Activated T-cell treated with anti-CD3 and anti-CD28 coated beads, Interleukin-2, amount 50 U/mL, for 48 hours (primary cell): ENCODE measurements around the gene SRPK2.
"Not testable (repeated sequence)": the region's sequence is repeated elsewhere in the genome, so short reads cannot be mapped to it uniquely, and the experiment has no call there.

Source experiments
- DNase-seq, 2 experiments: peaks; one replicate each; pipeline ENCODE4 v3.0.0-alpha.2; 2020

Gene SRPK2

DNA sequence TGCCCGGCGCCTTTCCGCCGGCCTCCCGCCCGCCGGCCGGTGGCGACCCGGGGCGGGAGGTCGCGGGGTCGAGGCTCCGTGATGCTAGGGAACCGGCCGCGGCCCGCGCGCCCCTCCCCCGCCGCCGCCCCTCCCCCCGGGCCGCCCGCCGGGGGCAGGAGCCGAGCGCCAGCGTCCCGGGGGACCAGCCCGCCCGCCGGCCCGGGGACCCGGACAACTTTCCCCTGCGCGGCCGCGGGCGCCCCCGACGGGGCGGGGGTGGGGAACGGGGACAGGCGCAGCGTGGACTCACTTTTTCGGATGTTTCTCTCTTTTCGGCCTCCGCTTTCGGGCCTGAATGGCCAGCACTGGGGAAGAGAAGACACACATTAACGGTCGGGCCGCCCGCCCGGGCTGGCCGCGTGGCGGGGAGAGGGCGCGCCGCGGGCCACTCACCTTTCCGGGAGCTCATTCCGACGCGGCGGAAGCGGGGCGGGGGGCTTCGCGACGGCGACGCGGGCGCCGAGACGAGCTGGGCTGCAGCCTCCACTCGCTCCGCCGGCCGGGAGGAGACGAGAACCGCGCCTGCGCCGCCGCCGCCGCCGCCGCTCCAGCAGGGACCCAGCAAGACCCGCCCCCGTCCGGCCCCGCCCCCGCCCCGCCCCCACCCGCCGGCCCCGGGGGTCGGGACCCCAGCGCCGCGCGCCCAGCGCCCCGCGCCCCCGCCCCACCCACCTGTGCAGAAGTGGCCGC lies at the start of gene SRPK2:
SRPK2 (minus strand) TSS at position 566 of the 732 bp plus-strand sequence.
- DNase-seq = peak; percentile 78 to 86

DNA sequence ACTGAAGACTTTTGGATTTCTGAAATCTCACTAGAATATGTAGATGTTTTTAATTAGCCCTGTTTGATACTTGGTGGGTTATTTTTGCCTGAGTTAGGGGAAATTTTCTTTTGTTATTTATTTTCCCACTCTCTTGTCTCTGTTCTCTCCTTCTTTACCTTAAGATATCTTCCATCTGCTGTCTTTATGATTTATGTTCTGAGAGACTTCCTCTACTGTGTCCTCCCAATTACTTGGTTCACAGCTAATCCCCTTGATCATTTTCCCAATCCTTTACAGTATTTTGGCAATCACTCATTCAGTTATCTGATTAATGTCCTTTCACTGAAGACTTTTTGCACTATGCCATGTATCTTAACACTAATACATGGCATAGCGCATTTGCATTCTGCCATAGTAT lies 49.5 kb upstream of the SRPK2 start:
- DNase-seq = no peak

DNA sequence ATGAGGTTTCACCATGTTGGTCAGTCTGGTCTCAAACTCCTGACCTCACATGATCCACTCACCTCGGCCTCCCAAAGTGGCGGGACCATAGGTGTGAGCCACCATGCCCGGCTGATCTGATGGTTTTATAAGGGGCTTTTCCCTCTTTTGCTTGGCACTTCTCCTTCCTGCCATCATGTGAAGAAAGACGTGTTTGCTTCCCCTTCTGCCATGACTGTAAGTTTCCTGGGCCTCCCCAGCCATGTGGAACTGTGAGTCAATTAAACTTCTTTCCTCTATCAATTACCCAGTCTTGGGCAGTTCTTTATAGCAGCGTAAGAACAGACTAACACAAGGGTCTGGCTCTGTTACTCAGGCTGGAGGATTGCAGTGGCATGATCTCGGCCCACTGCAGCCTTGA lies 48.6 kb upstream of the SRPK2 start:
- not testable (repeated sequence) for DNase-seq

DNA sequence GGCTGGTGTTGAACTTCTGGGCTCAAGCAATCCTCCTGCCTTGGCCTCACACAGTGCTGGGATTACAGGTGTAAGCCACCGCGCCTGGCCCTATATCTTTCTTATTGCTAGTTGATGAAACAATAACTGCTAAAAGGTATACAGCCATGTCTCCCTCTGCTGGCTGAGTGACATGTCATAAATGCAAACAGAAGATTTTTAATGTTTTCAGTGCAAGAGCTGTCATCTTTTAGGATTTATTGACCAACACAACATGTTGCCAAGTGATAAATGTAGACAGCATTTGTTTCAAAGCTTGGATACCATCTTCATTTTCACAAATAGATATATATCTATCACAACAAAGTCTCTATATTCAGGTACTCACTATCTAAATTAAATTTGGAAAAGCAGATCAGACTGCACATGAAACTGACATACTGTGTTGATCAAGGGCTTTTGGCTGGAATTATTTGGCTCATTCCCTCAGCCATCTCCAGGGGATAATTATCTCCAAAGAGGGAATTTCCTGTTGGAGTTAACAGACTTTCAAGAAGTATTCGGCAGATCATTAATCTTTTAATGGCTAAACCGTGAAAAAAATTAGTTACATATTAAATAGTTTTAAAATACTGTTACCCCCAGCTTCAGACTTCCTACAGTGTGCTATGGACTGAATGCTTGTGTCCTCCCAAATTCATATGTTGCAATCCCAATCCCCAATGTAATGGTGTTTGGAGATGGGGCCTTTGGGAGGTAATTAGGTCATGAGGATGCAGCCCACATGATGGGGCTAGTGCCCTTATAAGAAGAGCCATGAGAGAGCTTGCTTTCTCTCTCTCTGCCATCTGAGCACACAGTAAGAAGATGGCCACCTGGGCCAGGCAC lies 41.3 kb upstream of the SRPK2 start:
- DNase-seq = peak; percentile 47 to 52

DNA sequence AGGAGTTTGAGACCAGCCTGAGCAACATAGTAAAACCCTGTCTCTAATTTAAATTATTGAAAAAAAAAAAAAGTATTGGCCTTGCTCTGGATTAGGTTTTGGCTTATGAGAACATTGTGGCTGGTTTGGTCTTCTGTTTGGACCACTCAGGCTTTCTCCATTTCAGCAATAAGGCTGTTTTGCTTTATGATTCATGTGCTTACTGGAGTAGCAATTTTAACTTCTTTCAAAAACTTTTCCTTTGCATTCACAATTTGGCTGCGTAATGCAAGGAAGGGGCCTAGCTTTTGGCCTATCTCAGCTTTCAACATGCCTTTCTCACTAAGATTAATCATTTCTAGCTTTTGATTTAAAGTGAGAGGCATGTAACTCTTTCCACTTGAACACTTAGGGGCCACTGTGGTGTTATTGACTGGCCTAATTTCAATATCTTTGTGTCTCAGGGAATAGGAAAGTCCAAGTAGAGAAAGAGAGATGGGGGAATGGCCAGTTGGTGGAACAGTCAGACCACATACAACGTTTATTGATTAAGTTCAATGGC lies 38.0 kb upstream of the SRPK2 start:
- peak; percentile 27 to 44 for DNase-seq

DNA sequence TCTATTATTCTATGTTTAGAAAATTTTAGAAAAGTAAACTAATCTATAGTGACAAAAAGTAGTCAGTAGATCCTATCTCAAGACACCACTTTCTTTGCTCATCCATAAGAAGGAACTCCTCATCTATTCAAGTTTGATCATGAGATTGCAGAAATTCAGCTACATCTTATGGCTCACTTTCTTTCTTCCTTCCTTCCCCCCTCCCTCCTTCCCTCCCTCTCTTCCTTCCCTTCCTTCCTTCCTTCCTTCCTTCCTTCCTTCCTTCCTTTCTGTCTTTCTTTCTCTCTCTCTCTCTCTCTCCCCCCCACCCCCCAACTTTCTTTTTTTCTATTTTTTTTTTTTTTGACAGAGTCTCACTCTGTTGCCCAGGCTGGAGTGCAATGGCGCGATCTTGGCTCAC lies 35.3 kb upstream of the SRPK2 start:
- DNase-seq = no peak

DNA sequence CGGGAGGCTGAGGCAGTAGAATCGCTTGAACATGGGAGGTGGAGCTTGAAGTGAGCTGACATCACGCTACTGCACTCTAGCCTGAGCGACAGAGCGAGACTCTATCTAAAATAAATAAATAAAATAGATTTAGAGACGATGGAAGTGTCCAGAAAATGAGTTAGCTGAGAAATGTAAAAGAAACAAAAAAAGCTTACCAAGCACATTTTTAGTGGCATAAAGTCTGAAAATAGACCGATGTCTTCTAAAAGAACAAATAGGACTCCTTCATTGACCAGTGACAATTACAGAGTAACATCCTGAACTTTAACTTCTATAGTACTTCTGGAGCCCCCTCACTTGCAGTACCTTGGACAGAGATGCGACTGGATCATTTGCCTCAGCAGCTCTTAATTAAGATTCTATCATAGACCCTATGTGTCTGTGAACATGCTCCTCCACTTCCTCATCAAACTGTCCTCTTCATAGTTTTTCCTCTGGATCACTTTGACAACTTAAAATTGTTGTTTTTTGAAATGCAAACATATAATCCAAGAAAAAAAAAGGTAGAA lies 25.2 kb upstream of the SRPK2 start:
- no peak for DNase-seq

DNA sequence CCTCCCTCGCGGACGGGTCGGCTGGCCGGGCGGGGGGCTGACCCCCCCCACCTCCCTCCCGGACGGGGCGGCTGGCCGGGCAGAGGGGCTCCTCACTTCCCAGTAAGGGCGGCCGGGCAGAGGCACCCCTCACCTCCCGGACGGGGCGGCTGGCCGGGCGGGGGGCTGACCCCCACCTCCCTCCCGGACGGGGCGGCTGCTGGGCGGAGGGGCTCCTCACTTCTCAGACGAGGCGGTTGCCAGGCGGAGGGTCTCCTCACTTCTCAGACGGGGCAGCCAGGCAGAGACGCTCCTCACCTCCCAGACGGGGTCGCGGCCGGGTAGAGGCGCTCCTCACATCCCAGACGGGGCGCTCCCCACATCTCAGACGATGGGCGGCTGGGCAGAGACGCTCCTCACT lies 22.1 kb upstream of the SRPK2 start:
- not testable (repeated sequence) for DNase-seq

DNA sequence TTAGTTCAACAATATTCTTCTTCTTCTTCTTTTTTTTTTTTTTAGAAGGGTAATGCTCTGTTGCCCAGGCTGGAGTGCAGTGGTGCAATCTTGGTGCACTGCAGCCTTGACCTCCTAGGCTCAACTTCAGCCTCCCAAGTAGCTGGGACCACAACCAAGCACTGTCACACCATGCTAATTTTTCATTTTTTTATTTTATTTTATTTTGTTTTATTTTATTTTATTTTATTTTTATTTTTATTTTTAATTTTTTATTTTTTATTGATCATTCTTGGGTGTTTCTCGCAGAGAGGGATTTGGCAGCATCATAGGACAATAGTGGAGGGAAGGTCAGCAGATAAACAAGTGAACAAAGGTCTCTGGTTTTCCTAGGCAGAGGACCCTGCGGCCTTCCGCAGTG lies 21.1 kb upstream of the SRPK2 start:
- not testable (repeated sequence) for DNase-seq

DNA sequence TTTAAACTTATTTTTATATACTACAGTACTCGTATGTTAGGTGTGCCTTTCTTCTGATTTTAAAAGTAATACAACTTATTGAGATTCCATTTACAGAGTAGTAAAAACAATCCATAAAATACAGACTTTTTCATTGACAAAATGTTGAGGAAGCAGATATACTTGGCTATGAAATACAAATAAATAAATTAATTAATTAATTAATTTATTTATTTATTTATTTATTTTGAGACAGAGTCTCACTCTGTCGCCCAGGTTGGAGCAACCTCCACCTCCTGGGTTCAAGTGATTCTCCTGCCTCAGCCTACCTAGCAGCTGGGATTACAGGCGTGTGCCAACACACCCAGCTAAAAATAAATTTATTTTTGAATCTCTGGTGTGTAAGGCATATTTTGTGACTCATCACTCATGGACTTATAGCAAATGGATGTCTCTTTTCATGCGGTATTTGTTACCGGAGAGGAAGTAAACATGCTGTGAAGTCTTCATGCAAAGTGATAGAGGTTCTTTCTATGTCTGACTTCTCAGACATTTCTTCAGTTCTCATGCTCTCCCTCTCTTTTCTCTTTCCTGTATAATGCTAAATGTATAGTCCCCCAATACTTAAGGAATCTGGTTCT lies 20.2 kb upstream of the SRPK2 start:
- no peak for DNase-seq

DNA sequence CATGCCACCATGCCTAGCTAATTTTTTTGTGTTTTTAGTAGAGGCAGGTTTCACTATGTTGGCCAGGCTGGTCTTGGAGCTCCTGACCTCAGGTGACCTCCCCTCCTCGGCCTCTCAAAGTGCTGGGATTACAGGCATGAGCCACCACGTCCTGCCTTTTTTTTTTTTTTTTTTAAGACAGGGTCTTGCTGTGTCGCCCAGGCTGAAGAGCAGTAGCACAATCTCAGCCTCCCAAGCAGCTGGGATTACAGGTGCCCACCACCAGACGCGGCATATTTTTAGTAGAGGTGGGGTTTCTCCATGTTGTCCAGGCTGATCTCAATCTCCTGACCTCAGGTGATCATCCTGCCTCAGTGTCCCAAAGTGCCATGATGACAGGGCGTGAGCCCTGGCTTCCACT lies 14.4 kb upstream of the SRPK2 start:
- no peak for DNase-seq

DNA sequence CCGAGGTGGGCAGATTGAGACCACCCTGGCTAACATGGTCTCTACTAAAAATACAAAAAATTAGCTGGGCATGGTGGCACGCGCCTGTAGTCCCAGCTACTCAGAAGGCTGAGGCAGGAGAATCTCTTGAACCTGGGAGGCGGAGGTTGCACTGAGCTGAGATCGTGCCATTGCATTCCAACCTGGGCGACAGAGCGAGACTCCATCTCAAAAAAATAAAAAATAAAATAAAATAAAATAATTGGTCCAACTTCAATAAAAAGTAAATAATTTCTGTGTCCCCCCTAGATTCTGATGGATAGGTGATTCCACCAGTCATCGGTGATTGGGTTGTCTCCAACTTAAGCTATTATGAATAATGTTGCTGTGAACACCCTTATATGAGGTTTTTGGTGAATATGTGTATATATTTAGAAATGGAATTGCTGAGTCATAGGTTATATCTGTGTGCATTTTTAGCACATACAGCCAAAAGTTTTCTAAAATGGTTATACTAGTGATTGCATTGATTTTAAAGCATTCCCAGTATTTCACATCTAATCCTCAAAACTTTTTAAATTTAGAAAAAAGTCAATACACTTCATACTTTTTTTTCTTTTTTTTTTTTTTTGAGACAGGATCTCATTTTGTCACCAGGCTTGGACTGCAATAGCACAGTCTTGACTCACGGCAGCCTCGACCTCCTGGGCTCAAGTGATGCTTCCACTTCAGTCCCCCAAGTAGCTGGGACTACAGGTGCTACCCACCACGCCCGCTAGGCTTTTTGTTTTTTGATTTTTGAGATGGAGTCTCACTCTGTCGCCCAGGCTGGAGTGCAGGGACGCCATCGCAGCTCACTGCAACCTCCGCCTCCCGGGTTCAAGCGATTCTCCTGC lies 13.7 kb upstream of the SRPK2 start:
- no peak for DNase-seq

DNA sequence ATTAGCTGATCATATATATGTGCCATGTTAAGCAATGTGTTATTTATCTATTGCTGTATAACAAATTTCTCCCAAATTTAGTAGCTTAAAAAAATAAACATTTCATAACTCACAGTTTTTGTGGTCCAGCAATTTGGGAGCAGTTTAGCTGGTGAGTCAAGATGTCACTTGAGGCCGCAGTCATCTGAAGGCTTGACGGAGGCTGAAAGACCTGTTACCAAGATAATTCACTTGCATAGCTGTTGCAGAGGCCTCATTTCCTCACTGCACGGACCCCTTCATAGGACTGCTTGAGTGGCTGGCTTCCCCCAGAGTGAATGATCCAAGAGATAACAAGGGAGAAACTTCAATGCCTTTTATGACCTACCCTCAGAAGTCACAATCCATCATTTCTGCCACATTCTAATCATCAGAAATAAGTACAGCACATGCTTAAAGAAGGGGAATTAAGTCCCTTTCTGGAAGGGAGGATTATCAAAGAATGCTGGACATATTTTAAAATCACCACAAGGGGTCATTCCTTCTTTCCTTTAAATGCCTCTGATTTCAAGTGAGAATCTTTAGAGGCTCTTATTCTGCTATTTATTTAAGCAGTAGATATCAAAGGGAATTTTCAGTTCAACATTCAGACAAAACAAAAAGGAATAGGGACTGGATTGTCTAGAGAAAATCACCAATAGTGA lies 10.5 kb upstream of the SRPK2 start:
- DNase-seq = no peak

DNA sequence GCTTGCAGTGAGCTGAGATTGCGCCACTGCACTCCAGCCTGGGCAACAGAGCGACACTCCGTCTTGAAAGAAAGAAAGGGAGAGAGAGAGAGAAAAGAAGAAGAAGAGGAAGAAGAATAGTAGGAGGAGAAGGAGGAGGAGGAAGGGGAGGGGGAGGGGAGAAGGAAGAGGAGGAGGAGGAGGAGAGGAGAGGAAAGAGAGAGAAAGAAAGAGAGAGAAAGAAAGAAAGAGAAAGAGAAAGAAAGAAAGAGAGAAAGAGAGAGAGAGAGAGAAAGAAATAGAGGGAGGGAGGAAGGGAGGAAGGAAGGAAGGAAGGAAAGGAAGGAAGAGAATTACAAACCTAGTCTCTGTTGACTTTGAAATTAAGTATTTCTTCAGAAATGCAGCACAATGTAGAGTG lies 7.8 kb upstream of the SRPK2 start:
- DNase-seq = no peak

DNA sequence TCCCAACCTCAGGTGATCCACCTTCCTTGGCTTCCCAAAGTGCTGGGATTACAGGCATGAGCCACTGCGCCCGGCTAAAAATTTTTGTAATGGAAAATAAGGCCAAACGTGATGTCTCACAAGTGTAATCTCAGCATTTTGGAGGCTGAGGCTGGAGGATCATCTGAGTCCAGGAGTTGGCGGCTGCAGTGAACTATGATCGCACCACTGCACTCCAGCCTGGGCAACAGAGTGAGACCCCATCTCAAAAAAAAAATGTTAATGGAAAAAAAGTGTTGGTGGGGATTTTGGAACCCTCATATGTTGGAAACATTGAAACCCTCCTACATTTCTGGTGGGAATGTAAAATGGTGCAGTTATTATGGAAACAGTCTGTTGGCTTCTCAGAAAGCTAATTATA lies 2.7 kb upstream of the SRPK2 start:
- no peak for DNase-seq

DNA sequence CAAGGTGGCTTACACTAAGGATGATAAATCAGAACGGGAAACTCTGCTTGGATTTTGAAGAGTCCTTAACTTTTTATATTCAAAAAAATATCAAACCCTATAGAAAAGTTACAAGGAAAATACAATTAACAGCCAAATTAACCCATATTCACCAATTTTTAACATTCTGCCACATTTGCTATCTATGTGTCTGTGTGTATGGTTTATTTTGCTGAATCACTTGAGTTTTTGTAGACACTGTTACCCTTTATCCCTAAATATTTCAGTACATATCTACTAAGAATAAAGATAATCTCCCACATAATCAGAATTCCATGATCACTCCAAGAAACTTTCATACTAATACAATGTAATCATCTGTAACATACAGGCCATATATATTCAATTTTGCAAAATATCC lies 1.2 kb upstream of the SRPK2 start:
- DNase-seq = no peak

DNA sequence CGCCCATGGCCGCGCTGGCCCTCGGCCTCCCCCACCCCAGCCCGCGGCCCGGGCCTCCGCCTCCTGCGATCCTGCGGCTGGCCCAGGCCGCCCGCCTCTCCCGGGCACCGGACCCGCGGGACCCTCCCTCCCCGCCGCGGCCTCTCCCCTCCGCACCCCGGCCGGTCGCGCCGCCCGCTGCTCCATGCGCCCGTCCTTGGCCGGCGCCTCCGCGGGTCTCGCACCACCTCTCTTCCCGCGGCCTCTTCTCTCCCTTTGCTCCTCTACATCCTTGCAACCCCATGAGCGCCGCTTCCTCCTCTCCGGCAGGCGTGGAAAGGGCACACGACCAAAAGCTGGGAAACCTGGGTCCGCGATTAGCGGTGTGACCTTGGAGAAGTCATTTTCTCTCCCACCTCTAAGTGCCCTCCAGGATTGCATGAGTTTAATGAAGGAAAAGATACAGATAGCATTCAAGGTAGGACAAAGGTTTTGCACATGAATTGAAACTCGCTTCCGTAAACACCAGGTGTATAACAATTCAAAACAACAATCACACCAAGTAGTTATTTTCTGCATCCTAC lies 448 bp upstream of the SRPK2 start:
- peak; percentile 58 to 65 for DNase-seq

DNA sequence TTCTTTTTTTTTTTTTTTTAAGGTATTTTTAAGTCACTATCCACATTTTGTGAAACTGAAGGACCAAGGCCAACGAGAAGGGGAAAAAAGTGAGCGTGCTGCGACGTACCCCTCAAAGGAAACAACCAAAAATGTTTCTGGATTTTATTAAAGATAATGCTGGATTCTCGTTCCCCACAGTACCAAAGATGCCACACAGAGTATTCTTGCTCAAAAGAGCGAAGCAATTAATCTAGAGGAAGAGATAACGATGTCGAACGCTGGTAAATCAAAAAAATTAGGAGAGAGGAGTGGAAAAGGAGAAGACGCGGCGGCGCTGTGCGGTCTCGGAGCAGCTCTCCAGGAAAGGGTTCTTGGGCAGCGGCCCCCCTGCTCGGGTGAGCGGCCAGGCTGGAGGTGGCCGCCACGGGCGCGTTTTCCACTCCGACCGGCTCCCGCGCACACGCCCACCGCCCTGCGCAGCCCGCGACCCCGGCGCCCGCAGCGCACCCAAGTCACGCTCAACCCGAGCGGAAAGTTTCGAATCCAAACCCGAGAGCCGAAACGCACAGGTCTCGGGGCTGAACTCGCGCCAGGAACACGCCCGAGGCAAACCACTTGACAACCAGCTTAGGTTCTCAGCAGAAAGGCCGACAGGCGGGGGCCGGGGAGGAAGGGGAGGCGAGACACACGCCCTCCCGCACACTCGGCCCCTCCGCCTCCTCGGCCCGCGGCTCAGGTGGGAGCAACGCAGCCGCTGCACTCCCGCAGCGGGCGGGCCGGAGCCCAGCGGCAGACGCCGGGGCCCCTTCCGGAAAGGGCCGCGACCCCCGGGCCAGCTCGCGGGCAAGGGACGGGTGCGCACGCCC lies 989 bp downstream of the SRPK2 start:
- peak; percentile 64 to 67 for DNase-seq

DNA sequence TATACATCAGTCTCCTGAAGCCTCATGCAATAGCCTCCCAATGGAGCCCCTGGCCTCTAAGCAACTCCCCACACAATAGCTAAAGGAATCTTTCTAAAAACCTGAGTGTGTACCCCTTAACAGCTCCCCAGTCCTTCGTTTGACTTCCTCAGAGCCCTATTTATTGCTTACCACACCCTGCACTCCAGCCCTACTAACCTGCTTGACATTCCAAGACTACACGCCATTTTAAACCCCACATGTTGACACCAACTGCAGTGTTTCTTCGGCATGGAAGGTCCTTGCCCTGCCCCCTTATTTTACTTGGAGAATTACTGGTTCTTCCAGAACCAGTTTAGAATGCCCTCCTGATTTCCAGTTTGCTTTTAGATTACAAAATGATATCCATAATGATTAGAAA lies 10.8 kb downstream of the SRPK2 start:
- no peak for DNase-seq

DNA sequence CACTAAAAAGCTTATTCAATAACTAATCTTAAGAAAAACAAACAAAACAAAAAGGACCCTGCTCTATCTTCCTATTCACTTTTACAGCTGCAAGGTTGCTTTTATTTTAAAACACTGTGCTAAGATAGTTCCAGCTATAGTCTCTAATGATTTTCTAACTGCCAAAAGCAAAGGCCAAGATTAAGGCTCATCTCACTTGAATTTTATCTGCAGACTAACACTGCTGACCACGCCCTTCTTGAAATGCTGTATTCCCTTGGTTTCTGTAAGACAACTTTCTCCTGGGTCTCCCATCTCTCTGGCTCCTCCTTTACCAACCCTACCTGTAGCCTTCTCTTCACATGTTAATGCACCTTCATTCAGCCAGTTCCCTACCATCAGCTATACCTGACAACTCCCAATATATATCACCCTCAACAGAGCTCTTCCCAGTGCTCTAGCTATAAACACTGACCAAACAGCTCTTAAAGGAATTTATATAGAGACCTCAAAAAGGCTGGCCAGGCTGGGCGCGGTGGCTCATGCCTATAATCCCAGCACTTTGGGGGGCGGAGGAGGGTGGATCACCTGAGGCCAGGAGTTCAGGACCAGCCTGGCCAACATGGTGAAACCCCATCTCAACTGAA lies 11.7 kb downstream of the SRPK2 start:
- DNase-seq = no peak
